GM23338 (cell line): Measurements from ENCODE around the gene ZNF766. TPM values are rescaled to one million over a fixed set of nuclear protein-coding genes. Genes with fewer than 3 reads are reported as not detected.

Experiments
- ATAC-seq: fragments of 200-7000 bp; cut with Tn5 transposase; 3 replicates; pipeline ENCODE4 v1.9.1; 2020
- DNase-seq: peaks from one replicate; pipeline ENCODE4 v3.0.0-alpha.2; 2015; ENCODE audit warnings: low spot score
- H2AFZ ChIP-seq: fragments of 200-600 bp; sonication (generic); 2 replicates; pipeline ENCODE4 v1.8.0; 2016; ENCODE audit warnings: antibody characterized with exemption, mild to moderate bottlenecking, moderate library complexity
- H3F3A ChIP-seq: fragments of 200-600 bp; sonication (generic); replicated peaks from 2 replicates; pipeline ENCODE4 v1.8.0; 2017; ENCODE audit warnings: antibody characterized with exemption, mixed run types, low read depth
- H3K27ac ChIP-seq: fragments of 200-600 bp; sonication (generic); 2 replicates; pipeline ENCODE4 v1.6.1; 2016; ENCODE audit warnings: low read depth
- H3K27me3 ChIP-seq: fragments of 200-600 bp; sonication (generic); 2 replicates; pipeline ENCODE4 v1.8.0; 2016; ENCODE audit warnings: mild to moderate bottlenecking, mixed run types, moderate library complexity; ENCODE audit not compliant: insufficient read depth
- H3K36me3 ChIP-seq: fragments of 200-600 bp; sonication (generic); 2 replicates; pipeline ENCODE4 v1.8.0; 2016; ENCODE audit warnings: mild to moderate bottlenecking; ENCODE audit not compliant: insufficient read depth
- H3K4me1 ChIP-seq: fragments of 200-600 bp; sonication (generic); 2 replicates; pipeline ENCODE4 v1.8.0; 2016; ENCODE audit warnings: mild to moderate bottlenecking, moderate library complexity; ENCODE audit not compliant: insufficient read depth
- H3K4me2 ChIP-seq: fragments of 200-600 bp; sonication (generic); 2 replicates; pipeline ENCODE4 v1.7.1; 2017; ENCODE audit warnings: mixed run types
- H3K4me3 ChIP-seq: fragments of 200-600 bp; sonication (generic); 2 replicates; pipeline ENCODE4 v1.6.1; 2016; ENCODE audit warnings: mixed run types
- H3K79me2 ChIP-seq: fragments of 200-600 bp; sonication (generic); replicated peaks from 2 replicates; pipeline ENCODE4 v1.8.0; 2017; ENCODE audit warnings: mild to moderate bottlenecking; ENCODE audit not compliant: insufficient read depth
- H3K9me2 ChIP-seq: fragments of 200-600 bp; sonication (generic); 2 replicates; pipeline ENCODE4 v1.8.0; 2017; ENCODE audit not compliant: insufficient read depth
- H4K20me1 ChIP-seq: fragments of 200-600 bp; sonication (generic); replicated peaks from 2 replicates; pipeline ENCODE4 v1.8.0; 2017; ENCODE audit warnings: mild to moderate bottlenecking; ENCODE audit not compliant: insufficient read depth
- H3K27ac Mint-ChIP-seq: 2 replicates; pipeline ENCODE4 v1.8.0; 2020; ENCODE audit warnings: inconsistent platforms, mild to moderate bottlenecking, moderate library complexity, mixed read lengths
- H3K27me3 Mint-ChIP-seq: 3 replicates; pipeline ENCODE4 v1.8.0; 2022; ENCODE audit warnings: low read depth, mild to moderate bottlenecking, moderate library complexity, mixed read lengths, inconsistent platforms; ENCODE audit not compliant: insufficient read depth, poor library complexity
- H3K36me3 Mint-ChIP-seq: 3 replicates; pipeline ENCODE4 v1.8.0; 2021; ENCODE audit warnings: low read depth, mild to moderate bottlenecking, inconsistent platforms, moderate library complexity, mixed read lengths
- H3K4me1 Mint-ChIP-seq: 3 replicates; pipeline ENCODE4 v1.8.0; 2020; ENCODE audit warnings: mild to moderate bottlenecking, inconsistent platforms, mixed read lengths
- H3K4me3 Mint-ChIP-seq: 3 replicates; pipeline ENCODE4 v1.8.0; 2021; ENCODE audit warnings: moderate library complexity, mild to moderate bottlenecking, inconsistent platforms, mixed read lengths
- H3K9me3 Mint-ChIP-seq: 3 replicates; pipeline ENCODE4 v1.8.0; 2020; ENCODE audit warnings: moderate library complexity, mild to moderate bottlenecking, inconsistent platforms, mixed read lengths
- CREB1 ChIP-seq: fragments of 250-450 bp; sonication (Bioruptor Pico); IDR thresholded peaks from 2 replicates; pipeline ENCODE4 v1.5.0; 2020; ENCODE audit warnings: low read depth, mild to moderate bottlenecking, moderate library complexity
- ETS1 ChIP-seq: IDR thresholded peaks from 2 replicates; pipeline ENCODE4 v1.6.1; 2016; ENCODE audit warnings: antibody characterized with exemption
- EZH2 ChIP-seq: fragments of 200-600 bp; sonication (generic); IDR thresholded peaks from one replicate; pipeline ENCODE4 v1.8.0; 2017; ENCODE audit warnings: antibody characterized with exemption, mild to moderate bottlenecking, low read depth; ENCODE audit not compliant: unreplicated experiment
- EZH2phosphoT487 ChIP-seq: fragments of 200-600 bp; sonication (generic); IDR thresholded peaks from one replicate; pipeline ENCODE4 v1.8.1; 2018; ENCODE audit warnings: antibody characterized with exemption; ENCODE audit not compliant: unreplicated experiment
- JUNB ChIP-seq: IDR thresholded peaks from one replicate; pipeline ENCODE4 v1.6.1; 2016; ENCODE audit warnings: antibody characterized with exemption; ENCODE audit not compliant: unreplicated experiment
- NANOG ChIP-seq: IDR thresholded peaks from 2 replicates; pipeline ENCODE4 v1.6.1; 2016; ENCODE audit warnings: antibody characterized with exemption, borderline replicate concordance
- POLR2AphosphoS5 ChIP-seq: IDR thresholded peaks from 2 replicates; pipeline ENCODE4 v1.6.1; 2016; ENCODE audit warnings: antibody characterized with exemption, low read depth
- STAT1 ChIP-seq: IDR thresholded peaks from one replicate; pipeline ENCODE4 v1.6.1; 2016; ENCODE audit warnings: antibody characterized with exemption; ENCODE audit not compliant: unreplicated experiment
- ZNF114 ChIP-seq: fragments of 250-450 bp; sonication (Bioruptor Pico); IDR thresholded peaks from 2 replicates; pipeline ENCODE4 v1.5.0; 2020; ENCODE audit warnings: mild to moderate bottlenecking, moderate library complexity
- ZNF331 ChIP-seq: fragments of 250-450 bp; sonication (Bioruptor Pico); IDR thresholded peaks from 2 replicates; pipeline ENCODE4 v1.5.0; 2020; ENCODE audit warnings: low read depth, mild to moderate bottlenecking, moderate library complexity
- polyA plus RNA-seq: library from polyadenylated mRNA; unstranded; fragments of >200 nt; fragmentation: Nextera tagmentation; extraction: Ambion mirVana; gene quantifications from 2 replicates; pipeline ENCODE4 v1.2.1, GENCODE V29; 2016
- total RNA-seq: library from RNA; depleted of rRNA; stranded (reverse); fragments of >200 nt; shearing (Covaris generic); gene quantifications from 2 replicates; pipeline ENCODE4 v1.2.3, GENCODE V29; 2014
- TF ChIP-seq, protein P1 (sequence below): IDR thresholded peaks from one replicate; pipeline ENCODE4 v1.6.1; 2018; ENCODE audit warnings: antibody characterized with exemption; ENCODE audit not compliant: unreplicated experiment
- TF ChIP-seq, protein P2 (sequence below), 2 experiments: fragments of 200-600 bp in 1 of 2; sonication (generic) in 1 of 2; conservative IDR thresholded peaks; 2 replicates each; pipeline versions ENCODE4 v1.5.1 to v1.6.1; 2016 to 2017; ENCODE audit warnings: antibody characterized with exemption in 2 of 2, low read depth in 2 of 2, mild to moderate bottlenecking in 2 of 2, moderate library complexity in 1 of 2
- TF ChIP-seq, protein P3 (sequence below): fragments of 250-450 bp; sonication (Bioruptor Pico); IDR thresholded peaks from 2 replicates; pipeline ENCODE4 v1.5.0; 2020; ENCODE audit warnings: mild to moderate bottlenecking, moderate library complexity

Gene ZNF766
- total and polyA plus RNA-seq, 2 experiments from 2014 or later = 22.1 to 29.3 TPM

GRCh38 chr19:52221031-52221430 lies 48.4 kb upstream of the ZNF766 start:
- Mint-ChIP-seq H3K36me3 (peaks cover 95% of the 10 kb centered on the region), H3K4me1 (no peaks in the 10 kb centered on the region)
- TF ChIP-seq, protein P1, sequence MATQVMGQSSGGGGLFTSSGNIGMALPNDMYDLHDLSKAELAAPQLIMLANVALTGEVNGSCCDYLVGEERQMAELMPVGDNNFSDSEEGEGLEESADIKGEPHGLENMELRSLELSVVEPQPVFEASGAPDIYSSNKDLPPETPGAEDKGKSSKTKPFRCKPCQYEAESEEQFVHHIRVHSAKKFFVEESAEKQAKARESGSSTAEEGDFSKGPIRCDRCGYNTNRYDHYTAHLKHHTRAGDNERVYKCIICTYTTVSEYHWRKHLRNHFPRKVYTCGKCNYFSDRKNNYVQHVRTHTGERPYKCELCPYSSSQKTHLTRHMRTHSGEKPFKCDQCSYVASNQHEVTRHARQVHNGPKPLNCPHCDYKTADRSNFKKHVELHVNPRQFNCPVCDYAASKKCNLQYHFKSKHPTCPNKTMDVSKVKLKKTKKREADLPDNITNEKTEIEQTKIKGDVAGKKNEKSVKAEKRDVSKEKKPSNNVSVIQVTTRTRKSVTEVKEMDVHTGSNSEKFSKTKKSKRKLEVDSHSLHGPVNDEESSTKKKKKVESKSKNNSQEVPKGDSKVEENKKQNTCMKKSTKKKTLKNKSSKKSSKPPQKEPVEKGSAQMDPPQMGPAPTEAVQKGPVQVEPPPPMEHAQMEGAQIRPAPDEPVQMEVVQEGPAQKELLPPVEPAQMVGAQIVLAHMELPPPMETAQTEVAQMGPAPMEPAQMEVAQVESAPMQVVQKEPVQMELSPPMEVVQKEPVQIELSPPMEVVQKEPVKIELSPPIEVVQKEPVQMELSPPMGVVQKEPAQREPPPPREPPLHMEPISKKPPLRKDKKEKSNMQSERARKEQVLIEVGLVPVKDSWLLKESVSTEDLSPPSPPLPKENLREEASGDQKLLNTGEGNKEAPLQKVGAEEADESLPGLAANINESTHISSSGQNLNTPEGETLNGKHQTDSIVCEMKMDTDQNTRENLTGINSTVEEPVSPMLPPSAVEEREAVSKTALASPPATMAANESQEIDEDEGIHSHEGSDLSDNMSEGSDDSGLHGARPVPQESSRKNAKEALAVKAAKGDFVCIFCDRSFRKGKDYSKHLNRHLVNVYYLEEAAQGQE = no peak
- TF ChIP-seq STAT1 (no peak), POLR2AphosphoS5 (no peak), ZNF114 (CRISPR knock-in tag) (no peak), ETS1 (no peak), JUNB (no peak), EZH2 (no peak), NANOG (no peak), CREB1 (CRISPR knock-in tag) (no peak), ZNF331 (CRISPR knock-in tag) (no peak), EZH2phosphoT487 (no peak)
- TF ChIP-seq, protein P2, sequence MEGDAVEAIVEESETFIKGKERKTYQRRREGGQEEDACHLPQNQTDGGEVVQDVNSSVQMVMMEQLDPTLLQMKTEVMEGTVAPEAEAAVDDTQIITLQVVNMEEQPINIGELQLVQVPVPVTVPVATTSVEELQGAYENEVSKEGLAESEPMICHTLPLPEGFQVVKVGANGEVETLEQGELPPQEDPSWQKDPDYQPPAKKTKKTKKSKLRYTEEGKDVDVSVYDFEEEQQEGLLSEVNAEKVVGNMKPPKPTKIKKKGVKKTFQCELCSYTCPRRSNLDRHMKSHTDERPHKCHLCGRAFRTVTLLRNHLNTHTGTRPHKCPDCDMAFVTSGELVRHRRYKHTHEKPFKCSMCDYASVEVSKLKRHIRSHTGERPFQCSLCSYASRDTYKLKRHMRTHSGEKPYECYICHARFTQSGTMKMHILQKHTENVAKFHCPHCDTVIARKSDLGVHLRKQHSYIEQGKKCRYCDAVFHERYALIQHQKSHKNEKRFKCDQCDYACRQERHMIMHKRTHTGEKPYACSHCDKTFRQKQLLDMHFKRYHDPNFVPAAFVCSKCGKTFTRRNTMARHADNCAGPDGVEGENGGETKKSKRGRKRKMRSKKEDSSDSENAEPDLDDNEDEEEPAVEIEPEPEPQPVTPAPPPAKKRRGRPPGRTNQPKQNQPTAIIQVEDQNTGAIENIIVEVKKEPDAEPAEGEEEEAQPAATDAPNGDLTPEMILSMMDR (conservative IDR thresholded peaks at IDR 0.05; ENCODE audit: low read depth in 2 of 2) = no peak
- TF ChIP-seq, protein P3, sequence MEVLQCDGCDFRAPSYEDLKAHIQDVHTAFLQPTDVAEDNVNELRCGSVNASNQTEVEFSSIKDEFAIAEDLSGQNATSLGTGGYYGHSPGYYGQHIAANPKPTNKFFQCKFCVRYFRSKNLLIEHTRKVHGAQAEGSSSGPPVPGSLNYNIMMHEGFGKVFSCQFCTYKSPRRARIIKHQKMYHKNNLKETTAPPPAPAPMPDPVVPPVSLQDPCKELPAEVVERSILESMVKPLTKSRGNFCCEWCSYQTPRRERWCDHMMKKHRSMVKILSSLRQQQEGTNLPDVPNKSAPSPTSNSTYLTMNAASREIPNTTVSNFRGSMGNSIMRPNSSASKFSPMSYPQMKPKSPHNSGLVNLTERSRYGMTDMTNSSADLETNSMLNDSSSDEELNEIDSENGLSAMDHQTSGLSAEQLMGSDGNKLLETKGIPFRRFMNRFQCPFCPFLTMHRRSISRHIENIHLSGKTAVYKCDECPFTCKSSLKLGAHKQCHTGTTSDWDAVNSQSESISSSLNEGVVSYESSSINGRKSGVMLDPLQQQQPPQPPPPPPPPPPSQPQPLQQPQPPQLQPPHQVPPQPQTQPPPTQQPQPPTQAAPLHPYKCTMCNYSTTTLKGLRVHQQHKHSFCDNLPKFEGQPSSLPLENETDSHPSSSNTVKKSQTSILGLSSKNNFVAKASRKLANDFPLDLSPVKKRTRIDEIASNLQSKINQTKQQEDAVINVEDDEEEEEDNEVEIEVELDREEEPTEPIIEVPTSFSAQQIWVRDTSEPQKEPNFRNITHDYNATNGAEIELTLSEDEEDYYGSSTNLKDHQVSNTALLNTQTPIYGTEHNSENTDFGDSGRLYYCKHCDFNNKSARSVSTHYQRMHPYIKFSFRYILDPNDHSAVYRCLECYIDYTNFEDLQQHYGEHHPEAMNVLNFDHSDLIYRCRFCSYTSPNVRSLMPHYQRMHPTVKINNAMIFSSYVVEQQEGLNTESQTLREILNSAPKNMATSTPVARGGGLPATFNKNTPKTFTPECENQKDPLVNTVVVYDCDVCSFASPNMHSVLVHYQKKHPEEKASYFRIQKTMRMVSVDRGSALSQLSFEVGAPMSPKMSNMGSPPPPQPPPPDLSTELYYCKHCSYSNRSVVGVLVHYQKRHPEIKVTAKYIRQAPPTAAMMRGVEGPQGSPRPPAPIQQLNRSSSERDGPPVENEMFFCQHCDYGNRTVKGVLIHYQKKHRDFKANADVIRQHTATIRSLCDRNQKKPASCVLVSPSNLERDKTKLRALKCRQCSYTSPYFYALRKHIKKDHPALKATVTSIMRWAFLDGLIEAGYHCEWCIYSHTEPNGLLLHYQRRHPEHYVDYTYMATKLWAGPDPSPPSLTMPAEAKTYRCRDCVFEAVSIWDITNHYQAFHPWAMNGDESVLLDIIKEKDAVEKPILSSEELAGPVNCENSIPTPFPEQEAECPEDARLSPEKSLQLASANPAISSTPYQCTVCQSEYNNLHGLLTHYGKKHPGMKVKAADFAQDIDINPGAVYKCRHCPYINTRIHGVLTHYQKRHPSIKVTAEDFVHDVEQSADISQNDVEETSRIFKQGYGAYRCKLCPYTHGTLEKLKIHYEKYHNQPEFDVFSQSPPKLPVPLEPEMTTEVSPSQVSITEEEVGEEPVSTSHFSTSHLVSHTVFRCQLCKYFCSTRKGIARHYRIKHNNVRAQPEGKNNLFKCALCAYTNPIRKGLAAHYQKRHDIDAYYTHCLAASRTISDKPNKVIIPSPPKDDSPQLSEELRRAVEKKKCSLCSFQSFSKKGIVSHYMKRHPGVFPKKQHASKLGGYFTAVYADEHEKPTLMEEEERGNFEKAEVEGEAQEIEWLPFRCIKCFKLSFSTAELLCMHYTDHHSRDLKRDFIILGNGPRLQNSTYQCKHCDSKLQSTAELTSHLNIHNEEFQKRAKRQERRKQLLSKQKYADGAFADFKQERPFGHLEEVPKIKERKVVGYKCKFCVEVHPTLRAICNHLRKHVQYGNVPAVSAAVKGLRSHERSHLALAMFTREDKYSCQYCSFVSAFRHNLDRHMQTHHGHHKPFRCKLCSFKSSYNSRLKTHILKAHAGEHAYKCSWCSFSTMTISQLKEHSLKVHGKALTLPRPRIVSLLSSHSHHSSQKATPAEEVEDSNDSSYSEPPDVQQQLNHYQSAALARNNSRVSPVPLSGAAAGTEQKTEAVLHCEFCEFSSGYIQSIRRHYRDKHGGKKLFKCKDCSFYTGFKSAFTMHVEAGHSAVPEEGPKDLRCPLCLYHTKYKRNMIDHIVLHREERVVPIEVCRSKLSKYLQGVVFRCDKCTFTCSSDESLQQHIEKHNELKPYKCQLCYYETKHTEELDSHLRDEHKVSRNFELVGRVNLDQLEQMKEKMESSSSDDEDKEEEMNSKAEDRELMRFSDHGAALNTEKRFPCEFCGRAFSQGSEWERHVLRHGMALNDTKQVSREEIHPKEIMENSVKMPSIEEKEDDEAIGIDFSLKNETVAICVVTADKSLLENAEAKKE (CRISPR knock-in tag) = no peak

More at GRCh38 chr19:52221031-52221430, 48.4 kb upstream of the ZNF766 start:
- Histone ChIP-seq H2AFZ (no peak overlapping the region), H3K4me1 (no peaks in the 10 kb centered on the region), H3F3A (no peaks in the 10 kb centered on the region), H3K4me3 (no peak overlapping the region), H4K20me1 (peaks cover 3% of the 10 kb centered on the region; the same call in 1 of the 2 replicates), H3K9me2 (no peaks in the 10 kb centered on the region), H3K27ac (no peak overlapping the region), H3K27me3 (no peaks in the 10 kb centered on the region), H3K79me2 (peaks cover 4% of the 10 kb centered on the region; the same call in 1 of the 2 replicates), H3K36me3 (peaks cover 76% of the 10 kb centered on the region), H3K4me2 (no peak overlapping the region)
- Mint-ChIP-seq H3K4me3 (no peak overlapping the region), H3K9me3 (no peaks in the 10 kb centered on the region; the same call in 2 of the 3 replicates), H3K27ac (no peak overlapping the region), H3K27me3 (peaks cover 2% of the 10 kb centered on the region)
- ATAC-seq = no peak
- no peak for DNase-seq
